HG02588 (cell line): Measurements from ENCODE around the gene ROR1.
A peak's percentile ranks its signal among the peaks of the same experiment; 100 is the strongest.

Experiments used
- ATAC-seq: cut with Tn5 transposase; IDR thresholded peaks from one replicate; pipeline ENCODE4 v1.9.1; 2021; ENCODE audit warnings: mild to moderate bottlenecking, moderate library complexity; ENCODE audit not compliant: unreplicated experiment

ROR1 gene

GRCh38 chr1:63924600-63924999 is 150.8 kb downstream of the ROR1 start:
- no peak for ATAC-seq

DNA sequence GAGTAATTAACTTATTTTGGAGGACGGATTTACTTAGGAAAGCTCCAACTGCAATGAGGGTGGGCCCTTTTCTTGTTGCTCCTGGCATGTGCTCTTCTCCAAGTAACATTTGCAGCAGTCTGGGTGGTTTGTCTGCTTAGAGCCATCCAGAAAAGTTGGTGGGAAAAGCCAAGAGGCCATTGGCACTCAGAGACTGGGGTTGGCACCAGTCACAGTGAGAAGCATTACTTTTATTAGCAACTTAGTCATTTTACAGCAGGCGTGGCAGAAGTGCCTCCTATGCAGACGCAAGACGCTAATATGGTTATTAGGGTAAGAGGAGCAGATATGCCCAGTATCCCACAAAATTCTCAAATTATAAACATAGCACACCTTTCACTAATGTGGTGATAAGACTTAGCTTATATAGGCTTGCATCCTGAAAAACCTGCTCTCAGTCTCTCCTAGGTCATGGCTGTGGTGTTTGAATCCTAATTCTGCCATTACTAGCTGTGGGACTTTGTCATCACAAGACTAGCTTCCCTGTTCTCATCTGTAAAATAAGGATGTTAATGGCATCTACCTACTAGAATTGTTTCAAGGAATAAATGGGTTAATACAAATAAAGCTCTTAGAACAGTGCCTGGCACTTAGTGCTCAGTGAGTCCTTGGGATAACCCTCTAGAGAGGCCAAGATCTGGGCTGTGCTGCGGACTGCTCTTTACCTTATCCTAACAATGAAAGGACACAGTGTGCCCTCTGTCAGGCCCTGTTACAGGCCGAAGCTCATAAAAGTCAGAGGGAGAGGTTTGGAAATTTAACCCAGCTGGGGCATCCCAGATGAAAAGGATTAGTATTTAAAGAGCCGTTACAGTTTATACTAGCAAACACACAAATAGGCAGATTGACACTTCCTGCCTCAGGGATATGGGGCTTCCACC is 154.6 kb downstream of the ROR1 start:
- ATAC-seq = no peak

DNA sequence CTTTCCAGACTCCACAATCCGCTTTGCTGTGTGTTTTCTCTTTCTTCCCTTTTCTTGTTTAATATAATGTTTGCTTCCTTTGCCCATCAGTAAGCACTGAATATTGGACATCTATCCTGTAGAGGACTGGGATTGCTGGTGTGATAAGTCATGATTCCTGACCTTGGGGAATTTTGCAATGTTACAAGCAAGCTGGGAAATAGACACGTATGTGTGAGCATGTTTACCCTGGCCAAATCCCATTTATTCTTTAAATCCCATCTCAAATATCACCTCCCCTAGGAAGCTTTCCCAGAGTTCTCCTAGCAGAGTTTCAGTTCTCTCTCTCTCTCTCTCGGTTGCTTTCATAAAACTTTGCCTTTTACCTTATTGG is 155.3 kb downstream of the ROR1 start:
- no peak for ATAC-seq

GRCh38 chr1:63931468-63931867 is 157.7 kb downstream of the ROR1 start:
- ATAC-seq = no peak

DNA sequence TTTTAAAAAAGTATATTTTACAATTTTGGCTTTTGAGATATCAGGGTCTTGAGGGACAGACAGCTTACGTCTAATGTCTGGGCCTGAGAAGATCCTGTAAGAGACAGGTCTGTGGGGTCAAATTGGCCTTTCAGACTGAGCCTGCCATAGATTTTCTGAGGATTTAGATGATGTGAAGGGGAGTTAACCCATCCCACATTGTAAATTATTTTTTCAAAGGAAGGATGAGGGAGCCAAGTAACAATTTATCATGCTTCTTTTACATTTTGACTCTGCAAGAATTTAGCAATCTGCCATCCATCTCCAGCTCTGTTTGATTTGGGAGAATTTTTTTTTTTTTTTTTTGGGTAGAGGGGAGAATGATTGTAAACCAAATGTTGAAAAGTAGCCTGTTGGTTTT is 160.9 kb downstream of the ROR1 start:
- ATAC-seq = no peak

DNA sequence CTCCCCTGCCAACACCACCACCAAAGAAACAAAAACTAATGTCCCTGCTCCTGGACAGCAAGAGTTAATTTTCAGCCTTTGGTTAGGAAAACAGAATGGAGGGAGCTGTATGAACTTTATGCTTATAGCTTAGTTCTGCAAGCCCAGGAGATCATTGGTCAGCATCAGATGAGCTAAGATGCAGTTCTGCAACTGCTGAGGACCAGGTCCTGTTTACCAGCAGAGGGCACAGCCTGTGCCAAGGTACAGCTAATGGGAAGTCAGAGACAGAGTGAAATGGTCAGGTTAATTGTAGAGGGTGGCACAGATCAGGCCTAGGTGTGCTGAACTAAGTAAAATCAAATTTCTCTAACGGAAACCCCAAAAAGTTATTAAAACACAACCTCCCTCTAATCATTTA is 161.3 kb downstream of the ROR1 start:
- ATAC-seq = peak; percentile 41

DNA sequence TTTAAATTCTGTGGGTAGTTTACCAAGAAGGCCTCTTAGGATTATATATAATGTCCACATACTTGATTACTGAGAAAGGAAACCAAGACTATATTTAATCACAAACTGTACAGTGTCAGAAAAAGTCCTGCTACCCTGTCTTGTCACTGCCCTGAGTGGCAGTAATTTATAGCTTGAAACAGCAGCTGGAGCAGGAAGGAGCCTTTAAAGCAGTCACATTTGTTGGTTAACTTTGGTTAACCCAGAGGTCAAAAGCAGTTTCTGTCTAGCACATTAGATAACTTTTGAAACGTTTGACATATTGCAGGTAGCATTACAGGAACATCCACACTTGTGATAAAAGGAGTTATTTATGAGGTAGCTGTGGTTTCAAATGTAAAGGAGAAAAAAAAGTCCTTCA is 161.7 kb downstream of the ROR1 start:
- peak; percentile 64 for ATAC-seq

GRCh38 chr1:63936276-63936675 is 162.5 kb downstream of the ROR1 start:
- ATAC-seq = no peak

GRCh38 chr1:63936801-63937200 is 163.0 kb downstream of the ROR1 start:
- no peak for ATAC-seq

GRCh38 chr1:63937461-63938022 is 163.7 kb downstream of the ROR1 start:
- ATAC-seq = no peak

DNA sequence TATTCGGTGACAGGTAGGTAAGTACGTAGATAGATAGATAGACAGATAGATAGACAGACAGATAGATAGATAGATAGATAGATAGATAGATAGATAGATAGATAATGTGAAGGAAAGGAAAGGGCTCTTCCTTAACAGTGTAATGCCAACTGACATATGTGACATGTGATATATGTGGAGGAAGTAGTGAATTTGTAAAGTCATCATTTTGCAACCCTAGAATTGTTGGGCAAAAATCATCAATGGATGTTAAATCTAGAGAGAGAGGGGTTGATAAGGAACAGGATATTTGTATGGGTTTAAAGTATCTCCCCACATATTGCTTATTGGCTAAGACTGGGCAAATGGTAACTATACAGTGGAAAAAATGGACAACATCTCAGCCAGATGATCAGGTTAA is 166.6 kb downstream of the ROR1 start:
- ATAC-seq = no peak

GRCh38 chr1:63943393-63943792 is 169.6 kb downstream of the ROR1 start:
- no peak for ATAC-seq

- no peak for ATAC-seq
Observed at GRCh38 chr1:63945943-63946342, 172.1 kb downstream of the ROR1 start.

GRCh38 chr1:63946866-63947491 is 173.2 kb downstream of the ROR1 start:
- no peak for ATAC-seq

DNA sequence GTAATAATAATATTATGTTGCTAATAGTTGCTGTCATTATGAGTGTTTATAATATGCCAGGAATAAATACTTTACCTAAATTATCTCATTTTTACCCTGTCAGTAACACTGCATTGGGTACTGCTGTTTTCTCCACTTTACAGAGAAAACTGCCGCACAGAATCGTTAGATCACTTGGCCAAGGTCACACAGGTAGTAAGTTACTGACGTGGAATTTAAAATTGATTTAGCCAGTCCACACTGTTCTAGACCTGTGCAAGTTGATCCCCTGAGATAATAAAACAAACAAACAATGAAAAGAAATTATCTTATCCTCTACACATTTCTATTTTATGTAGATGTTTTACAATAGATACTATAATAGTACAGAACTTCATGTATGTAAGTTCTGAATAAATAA is 174.1 kb downstream of the ROR1 start:
- ATAC-seq = no peak

DNA sequence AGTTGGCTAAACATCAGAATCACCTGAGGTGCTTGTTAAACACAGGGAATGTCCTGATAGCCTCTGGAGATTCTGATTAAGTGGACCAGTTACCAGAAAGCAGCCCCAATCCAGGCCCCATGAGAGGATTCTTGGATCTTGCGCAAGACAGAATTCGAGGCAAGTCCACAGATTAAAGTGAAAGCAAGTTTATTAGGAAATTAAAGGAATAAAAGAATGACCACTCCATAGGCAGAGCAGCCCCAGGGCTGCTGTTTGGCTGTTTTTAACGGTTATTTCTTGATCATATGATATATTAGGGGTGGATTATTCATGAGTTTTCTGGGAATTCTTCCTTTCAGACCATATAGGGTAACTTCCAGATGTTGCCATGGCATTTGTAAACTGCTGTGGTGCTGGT is 176.2 kb downstream of the ROR1 start:
- no peak for ATAC-seq

- ATAC-seq = no peak
Observed at GRCh38 chr1:63951059-63951946, 177.5 kb downstream of the ROR1 start.

GRCh38 chr1:63954187-63954586 is 180.4 kb downstream of the ROR1 start:
- ATAC-seq = no peak

- ATAC-seq = no peak
Observed at GRCh38 chr1:63955370-63956145, 181.7 kb downstream of the ROR1 start.

DNA sequence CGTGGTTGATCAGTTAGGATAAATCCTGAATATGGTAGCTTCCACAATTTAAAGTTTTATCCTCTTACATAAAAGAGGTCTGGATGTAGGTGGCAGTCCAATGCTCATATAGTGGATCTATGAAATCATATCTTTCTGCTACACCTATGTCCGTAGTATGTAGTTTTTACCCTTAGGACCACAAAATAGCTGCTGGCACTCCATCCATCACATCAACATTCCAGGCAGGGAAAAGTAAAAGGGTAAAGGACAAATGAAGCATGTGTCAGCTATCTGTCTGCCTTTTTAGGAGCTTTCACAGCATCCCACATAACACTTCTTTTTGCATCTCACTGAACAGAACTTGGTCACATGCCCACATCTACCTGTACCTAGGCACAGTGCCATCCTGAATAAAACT is 184.7 kb downstream of the ROR1 start:
- no peak for ATAC-seq
